Psoas muscle (tissue), 8 donors: Measurements from ENCODE around the gene ARHGAP45. TPM values are rescaled to one million over a fixed set of nuclear protein-coding genes. Genes with fewer than 3 reads are reported as not detected.

Experiments used
- ATAC-seq, 4 donors: fragments of 200-7000 bp; cut with Tn5 transposase; one replicate each; pipeline ENCODE4 v1.9.1; 2020; ENCODE audit warnings: moderate library complexity in 3 of 4, mild to moderate bottlenecking in 2 of 4
- DNase-seq, 2 donors: peaks; one replicate each; pipeline ENCODE4 v3.0.0-alpha.2; 2020
- H3K27ac ChIP-seq: fragments of 200-600 bp; one replicate; pipeline ENCODE4 v1.8.0; 2022
- H3K27me3 ChIP-seq, 3 donors: fragments of 200-600 bp in 1 of 3; one replicate each; pipeline versions ENCODE4 v1.6.1 to v1.8.0; 2013 to 2022; ENCODE audit warnings: low read length in 2 of 3, mild to moderate bottlenecking in 2 of 3, moderate library complexity in 1 of 3; ENCODE audit not compliant: insufficient read depth in 3 of 3
- H3K36me3 ChIP-seq, 2 donors: fragments of 200-600 bp in 1 of 2; one replicate each; pipeline versions ENCODE4 v1.6.1 to v1.8.0; 2013 to 2022; ENCODE audit warnings: low read depth in 1 of 2, mild to moderate bottlenecking in 1 of 2, moderate library complexity in 1 of 2; ENCODE audit not compliant: insufficient read depth in 1 of 2
- H3K4me1 ChIP-seq: fragments of 200-600 bp; one replicate; pipeline ENCODE4 v1.8.0; 2022
- H3K4me3 ChIP-seq: fragments of 200-600 bp; one replicate; pipeline ENCODE4 v1.8.0; 2022; ENCODE audit warnings: mild to moderate bottlenecking
- H3K9me3 ChIP-seq: fragments of 200-600 bp; one replicate; pipeline ENCODE4 v1.8.0; 2022
- CTCF ChIP-seq: fragments of 200-600 bp; IDR thresholded peaks from one replicate; pipeline ENCODE4 v1.8.0; 2022; ENCODE audit warnings: antibody characterized with exemption
- WGBS, 3 donors: extraction: QIAGEN DNeasy Blood & Tissue Kit; methylation state at CpG; one replicate each; pipeline versions ENCODE4 v1.1.6 to v1.1.7; 2013; 5-methylcytosine and 5-hydroxymethylcytosine counted together
- intact Hi-C, 2 donors: fragments of 100-400 bp; cut with DNase I; formaldehyde crosslinking; loops; one replicate each; pipeline versions ENCODE4 v1.11.0 to v1.14.2; 2022
- polyA plus RNA-seq, 3 donors: library from polyadenylated mRNA; stranded (reverse); fragments of 200-250 nt; gene quantifications; one replicate each; pipeline ENCODE4 v1.2.3, GENCODE V29; 2013
- total RNA-seq, 4 donors: library from RNA; stranded (reverse); fragmentation: NEBNext Ultra II Directional in 2 of 4; extraction: Animal tissue kit (Norgen Biotek cat#: 25700) in 2 of 4; gene quantifications; one replicate each; pipeline versions ENCODE4 v1.2.1 to v1.2.4, GENCODE V29; 2021 to 2023
- donor health status: healthy with polysubstance abuse.
- donor health status: DM: no; HTN: no; CAD: no; lungs with moderate emphysema.
- donor health status: Bipolar disorder and iron deficiency.
- donor health status: healthy.
- donor health status: DM: yes; HTN: yes; CAD: no.
- donor health status: DM: no; HTN: no; CAD: no.
- donor health status: DM: no; HTN: no; CAD: no.
- donor health status: DM: yes; HTN: yes; CAD: no.

ARHGAP45 gene
- total and polyA plus RNA-seq, 7 donors: 1.2 to 4.0 (median 2.0) TPM

DNA sequence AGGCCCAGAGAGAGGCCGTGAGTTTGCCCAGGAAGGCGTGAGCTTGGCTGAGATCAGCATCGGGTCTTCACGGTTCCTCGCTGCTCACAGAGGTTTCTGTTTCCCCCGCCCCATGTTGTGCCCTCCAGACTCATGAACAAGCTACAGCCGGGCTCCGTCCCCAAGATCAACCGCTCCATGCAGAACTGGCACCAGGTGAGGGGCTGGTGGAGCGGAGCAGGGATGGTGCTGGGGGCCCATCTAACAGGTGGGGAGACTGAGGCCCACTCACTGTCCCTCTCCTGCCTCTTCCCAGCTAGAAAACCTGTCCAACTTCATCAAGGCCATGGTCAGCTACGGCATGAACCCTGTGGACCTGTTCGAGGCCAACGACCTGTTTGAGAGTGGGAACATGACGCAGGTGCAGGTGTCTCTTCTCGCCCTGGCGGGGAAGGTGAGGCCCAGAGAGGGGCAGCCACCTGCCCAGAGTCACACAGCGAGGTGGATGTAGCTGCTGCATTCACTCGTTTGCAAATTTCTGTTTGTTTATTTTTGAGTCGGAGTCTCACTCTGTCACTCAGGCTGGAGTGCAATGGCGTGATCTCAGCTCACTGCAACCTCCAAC is 34.6 kb upstream of the ARHGAP45 start:
- Histone ChIP-seq H3K27me3 (peaks cover 0 to 13% (median 2%) of the 10 kb centered on the region in 3 donors), H3K4me3 (no peak overlapping the region), H3K36me3 (peaks cover 0 to 15% of the 10 kb centered on the region in 2 donors), H3K4me1 (peaks cover 4% of the 10 kb centered on the region), H3K27ac (no peak overlapping the region), H3K9me3 (no peaks in the 10 kb centered on the region)
- WGBS, 3 donors: 87 to 89% (median 89%) methylated on average over 19 to 20 of the region's 20 CpGs
- DNase-seq: no peak
- intact Hi-C loops: no loop called here
- ATAC-seq: no peak
- no peak for TF ChIP-seq CTCF

- TF ChIP-seq CTCF: no peak
- H3K27me3 ChIP-seq: no peaks in the 10 kb centered on the region
- no peak overlapping the region for H3K4me3 ChIP-seq
- peaks cover 0 to 15% of the 10 kb centered on the region in 2 donors for H3K36me3 ChIP-seq
- no peak for ATAC-seq
- H3K27ac ChIP-seq: no peak overlapping the region
- whole genome bisulfite sequencing, 3 donors: 84 to 90% (median 87%) methylated on average over 24 to 29 of the region's 29 CpGs
- no peak for DNase-seq
- peaks cover 17% of the 10 kb centered on the region for H3K4me1 ChIP-seq
- intact Hi-C loops: no loop called here
- no peaks in the 10 kb centered on the region for H3K9me3 ChIP-seq
Observed at GRCh38 chr19:1035998-1036621, 30.9 kb upstream of the ARHGAP45 start.

- Histone ChIP-seq H3K4me3 (no peak overlapping the region), H3K9me3 (no peaks in the 10 kb centered on the region), H3K27me3 (no peaks in the 10 kb centered on the region), H3K27ac (no peak overlapping the region), H3K36me3 (peaks cover 0 to 11% of the 10 kb centered on the region in 2 donors), H3K4me1 (peaks cover 32% of the 10 kb centered on the region)
- ATAC-seq (no peak), DNase-seq (peak in 1 of 2 donors; percentile 13)
- WGBS, 3 donors: 71 to 81% (median 79%) methylated on average over 21 to 22 of the region's 22 CpGs
- no peak for TF ChIP-seq CTCF
- intact Hi-C loops: no loop called here
Observed at GRCh38 chr19:1037621-1038064, 29.3 kb upstream of the ARHGAP45 start.

- Histone ChIP-seq H3K27ac (peak overlapping the region; percentile 82), H3K4me1 (peaks cover 32% of the 10 kb centered on the region), H3K4me3 (peak overlapping the region; percentile 74), H3K27me3 (no peaks in the 10 kb centered on the region), H3K36me3 (peaks cover 0 to 5% of the 10 kb centered on the region in 2 donors), H3K9me3 (no peaks in the 10 kb centered on the region)
- 63 to 65% (median 64%) methylated on average over 20 to 22 of the region's 22 CpGs for WGBS, 3 donors
- no peak for TF ChIP-seq CTCF
- intact Hi-C loops: no loop called here
- ATAC-seq: no peak
- DNase-seq: peak; percentile 21 to 50
Observed at GRCh38 chr19:1038978-1039645, 27.9 kb upstream of the ARHGAP45 start.
